HEK293 (cell line): Measurements from ENCODE around the gene ANXA2.

Experiments used
- CTCF ChIP-seq: fragments of 450-650 bp; formaldehyde crosslinking; IDR thresholded peaks from 2 replicates; pipeline ENCODE4 v1.5.1; 2016; ENCODE audit warnings: missing biosample characterization, missing genetic modification characterization
- PBX3 ChIP-seq: sonication (generic); formaldehyde crosslinking; IDR thresholded peaks from 2 replicates; pipeline ENCODE4 v1.8.1; 2022; ENCODE audit warnings: mild to moderate bottlenecking, moderate library complexity, missing genetic modification reagents
- PRDM1 ChIP-seq: fragments of 450-650 bp; formaldehyde crosslinking; IDR thresholded peaks from 2 replicates; pipeline ENCODE4; 2016; ENCODE audit warnings: missing biosample characterization, missing genetic modification characterization
- PRDM10 ChIP-seq: fragments of 450-650 bp; formaldehyde crosslinking; IDR thresholded peaks from 2 replicates; pipeline ENCODE4 v1.5.1; 2016; ENCODE audit warnings: missing biosample characterization, missing genetic modification characterization
- REST ChIP-seq: fragments of 450-650 bp; formaldehyde crosslinking; IDR thresholded peaks from 2 replicates; pipeline ENCODE4 v1.5.1; 2016; ENCODE audit warnings: missing biosample characterization, missing genetic modification characterization
- SP7 ChIP-seq: fragments of 450-650 bp; formaldehyde crosslinking; IDR thresholded peaks from 2 replicates; pipeline ENCODE4 v1.5.1; 2016; ENCODE audit warnings: missing biosample characterization, missing genetic modification characterization
- YY1 ChIP-seq: fragments of 450-650 bp; formaldehyde crosslinking; IDR thresholded peaks from 2 replicates; pipeline ENCODE4 v1.5.1; 2018; ENCODE audit warnings: missing biosample characterization, missing genetic modification characterization
- ZNF677 ChIP-seq: fragments of 450-650 bp; IDR thresholded peaks from 2 replicates; pipeline ENCODE4 v1.5.0; 2018; ENCODE audit warnings: missing biosample characterization, mild to moderate bottlenecking, missing genetic modification characterization, moderate library complexity
- ZNF747 ChIP-seq: fragments of 450-650 bp; formaldehyde crosslinking; IDR thresholded peaks from 2 replicates; pipeline ENCODE4 v1.5.1; 2016; ENCODE audit warnings: missing biosample characterization, missing genetic modification characterization
- ZNF777 ChIP-seq: fragments of 450-650 bp; formaldehyde crosslinking; IDR thresholded peaks from 2 replicates; pipeline ENCODE4 v1.5.1; 2017; ENCODE audit warnings: missing biosample characterization, missing genetic modification characterization, borderline replicate concordance
- TF ChIP-seq, protein P1 (sequence below): fragments of 450-650 bp; formaldehyde crosslinking; IDR thresholded peaks from 2 replicates; pipeline ENCODE4 v1.5.1; 2017; ENCODE audit warnings: missing biosample characterization, missing genetic modification characterization

GRCh38 chr15:60406513-60407414 lies 9.0 kb upstream of the ANXA2 start:
- TF ChIP-seq ZNF747 (tag by site-specific recombination) (no peak), PRDM1 (no peak), ZNF777 (tag by site-specific recombination) (no peak), SP7 (tag by site-specific recombination) (no peak), CTCF (tag by site-specific recombination) (no peak), PRDM10 (tag by site-specific recombination) (no peak), REST (tag by site-specific recombination) (no peak), YY1 (tag by site-specific recombination) (no peak), ZNF677 (tag by site-specific recombination) (no peak), PBX3 (no peak)
- TF ChIP-seq, protein P1, sequence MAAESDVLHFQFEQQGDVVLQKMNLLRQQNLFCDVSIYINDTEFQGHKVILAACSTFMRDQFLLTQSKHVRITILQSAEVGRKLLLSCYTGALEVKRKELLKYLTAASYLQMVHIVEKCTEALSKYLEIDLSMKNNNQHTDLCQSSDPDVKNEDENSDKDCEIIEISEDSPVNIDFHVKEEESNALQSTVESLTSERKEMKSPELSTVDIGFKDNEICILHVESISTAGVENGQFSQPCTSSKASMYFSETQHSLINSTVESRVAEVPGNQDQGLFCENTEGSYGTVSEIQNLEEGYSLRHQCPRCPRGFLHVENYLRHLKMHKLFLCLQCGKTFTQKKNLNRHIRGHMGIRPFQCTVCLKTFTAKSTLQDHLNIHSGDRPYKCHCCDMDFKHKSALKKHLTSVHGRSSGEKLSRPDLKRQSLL (tag by site-specific recombination) = no peak
